Astrocyte of the spinal cord (primary cell): Measurements from ENCODE around the gene PGM1.
A peak's percentile ranks its signal among the peaks of the same experiment; 100 is the strongest.

Source experiments
- DNase-seq: peaks from one replicate; pipeline ENCODE4 v3.0.0; 2011; ENCODE audit warnings: low read depth, low spot score
- H3K4me3 ChIP-seq: 2 replicates; pipeline ENCODE4 v1.5.1; 2011; ENCODE audit warnings: low read depth, mild to moderate bottlenecking, low read length, moderate library complexity
- in situ Hi-C: cut with HindIII; loops from 2 replicates; pipeline ENCODE4 v1.10.0; 2017; ENCODE audit warnings: low sequenced_read_pairs
- TF ChIP-seq, protein P1 (sequence below): IDR thresholded peaks from 2 replicates; pipeline ENCODE4 v1.5.1; 2012; ENCODE audit warnings: low read depth, mild to moderate bottlenecking, low read length, inconsistent platforms

PGM1 gene

DNA sequence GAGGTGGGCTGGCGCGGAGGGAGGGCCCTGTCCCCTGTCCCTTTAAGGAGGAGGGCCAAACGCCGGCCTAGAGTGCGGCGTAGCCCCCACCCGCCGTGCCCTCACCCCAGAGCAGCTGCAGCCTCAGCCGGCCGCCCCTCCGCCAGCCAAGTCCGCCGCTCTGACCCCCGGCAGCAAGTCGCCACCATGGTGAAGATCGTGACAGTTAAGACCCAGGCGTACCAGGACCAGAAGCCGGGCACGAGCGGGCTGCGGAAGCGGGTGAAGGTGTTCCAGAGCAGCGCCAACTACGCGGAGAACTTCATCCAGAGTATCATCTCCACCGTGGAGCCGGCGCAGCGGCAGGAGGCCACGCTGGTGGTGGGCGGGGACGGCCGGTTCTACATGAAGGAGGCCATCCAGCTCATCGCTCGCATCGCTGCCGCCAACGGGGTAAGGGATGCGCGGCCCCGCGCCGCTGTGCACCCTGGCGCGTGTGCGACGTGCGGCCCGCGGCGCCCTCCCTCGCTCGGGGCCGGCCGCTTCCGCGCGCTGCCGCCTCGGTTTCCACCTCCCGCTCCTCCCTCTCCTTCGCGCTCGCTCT, at the start of gene PGM1:
PGM1 (plus strand) TSS at position 109 of the 583 bp plus-strand sequence; CDS start at position 187, 78 bp downstream.
- H3K4me3 ChIP-seq, result peak within 1 kb of the TSS; percentile 71
- TF ChIP-seq, protein P1, sequence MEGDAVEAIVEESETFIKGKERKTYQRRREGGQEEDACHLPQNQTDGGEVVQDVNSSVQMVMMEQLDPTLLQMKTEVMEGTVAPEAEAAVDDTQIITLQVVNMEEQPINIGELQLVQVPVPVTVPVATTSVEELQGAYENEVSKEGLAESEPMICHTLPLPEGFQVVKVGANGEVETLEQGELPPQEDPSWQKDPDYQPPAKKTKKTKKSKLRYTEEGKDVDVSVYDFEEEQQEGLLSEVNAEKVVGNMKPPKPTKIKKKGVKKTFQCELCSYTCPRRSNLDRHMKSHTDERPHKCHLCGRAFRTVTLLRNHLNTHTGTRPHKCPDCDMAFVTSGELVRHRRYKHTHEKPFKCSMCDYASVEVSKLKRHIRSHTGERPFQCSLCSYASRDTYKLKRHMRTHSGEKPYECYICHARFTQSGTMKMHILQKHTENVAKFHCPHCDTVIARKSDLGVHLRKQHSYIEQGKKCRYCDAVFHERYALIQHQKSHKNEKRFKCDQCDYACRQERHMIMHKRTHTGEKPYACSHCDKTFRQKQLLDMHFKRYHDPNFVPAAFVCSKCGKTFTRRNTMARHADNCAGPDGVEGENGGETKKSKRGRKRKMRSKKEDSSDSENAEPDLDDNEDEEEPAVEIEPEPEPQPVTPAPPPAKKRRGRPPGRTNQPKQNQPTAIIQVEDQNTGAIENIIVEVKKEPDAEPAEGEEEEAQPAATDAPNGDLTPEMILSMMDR, result no peak
- DNase-seq, result peak; percentile 69
- in situ Hi-C loops, result no loop called here

DNA sequence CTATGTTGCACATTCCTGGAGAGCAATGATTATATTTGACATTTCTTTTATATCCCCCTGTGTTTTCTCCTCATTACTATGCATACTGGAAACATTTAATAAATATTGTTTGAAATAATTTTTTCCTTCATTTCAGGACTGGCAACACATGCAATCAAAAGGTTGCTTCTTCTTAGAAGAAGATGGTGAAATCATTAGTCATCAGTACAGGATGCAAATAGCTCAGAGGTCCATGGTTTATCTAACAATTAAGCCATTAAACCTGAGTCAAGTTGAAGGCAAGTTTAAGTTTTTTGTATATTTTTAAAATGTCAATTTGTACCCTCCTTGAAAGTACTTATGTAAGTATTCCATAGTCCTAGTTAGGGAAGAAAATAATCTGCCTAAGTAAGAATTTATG, 47.4 kb upstream of the PGM1 start:
- in situ Hi-C loops, result no loop called here
- TF ChIP-seq, protein P1, result no peak
- no peak for DNase-seq
- no peak overlapping the region for H3K4me3 ChIP-seq

DNA sequence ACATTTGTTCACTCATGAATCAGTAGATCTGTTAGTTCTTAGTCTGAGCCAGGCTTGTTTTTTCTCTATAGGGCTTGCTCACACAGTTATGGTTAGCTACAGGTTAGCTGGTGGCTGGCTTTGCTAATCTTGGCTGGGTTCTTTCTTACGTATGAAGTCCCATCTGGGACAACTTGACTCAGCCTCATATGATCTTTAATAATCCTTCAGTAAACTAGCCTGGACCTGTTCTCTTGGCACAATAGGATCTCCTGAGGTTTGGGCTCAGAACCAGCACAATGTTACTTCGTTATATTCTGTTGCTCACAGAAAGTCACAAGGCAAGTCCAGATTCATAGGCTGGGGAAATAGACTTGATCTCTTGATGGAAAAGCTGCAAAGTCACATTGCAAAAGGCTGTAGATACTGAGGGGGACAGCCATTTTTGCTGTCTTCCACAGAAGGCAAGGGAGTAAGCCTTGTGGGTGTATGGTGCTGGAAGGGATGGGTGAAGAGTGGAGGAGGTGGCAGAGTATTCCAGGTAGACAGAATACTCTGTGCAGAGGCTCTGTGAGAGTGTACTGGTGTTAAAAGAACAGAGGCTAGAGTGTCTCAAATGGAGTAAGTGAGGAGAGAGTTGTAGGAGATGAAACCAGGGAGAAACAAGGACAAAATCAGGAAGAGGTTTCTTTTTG, 45.5 kb upstream of the PGM1 start:
- TF ChIP-seq, protein P1, result no peak
- in situ Hi-C loops, result no loop called here
- no peak for DNase-seq
- H3K4me3 ChIP-seq, result no peak overlapping the region

DNA sequence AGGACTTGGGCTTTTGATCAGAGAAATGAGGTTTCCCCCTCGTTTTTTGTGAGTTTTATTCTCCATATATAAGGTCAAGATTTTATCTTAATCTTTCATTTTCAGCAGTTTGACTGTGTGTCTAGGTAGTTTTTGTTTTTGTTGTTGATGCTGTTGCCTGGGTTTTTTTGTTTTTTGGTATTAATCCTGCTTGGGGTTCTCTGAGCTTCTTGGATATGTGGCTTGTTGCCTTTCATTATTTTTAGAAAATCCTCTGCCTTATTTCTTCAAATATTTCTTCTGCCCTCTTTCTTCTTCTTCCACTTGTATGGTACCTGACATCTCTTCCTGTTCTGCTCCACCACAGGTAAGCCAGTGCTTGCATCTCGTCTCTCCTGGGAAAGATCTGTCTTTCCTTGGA, 44.9 kb upstream of the PGM1 start:
- TF ChIP-seq, protein P1, result no peak
- DNase-seq, result no peak
- H3K4me3 ChIP-seq, result no peak overlapping the region
- in situ Hi-C loops, result no loop called here

DNA sequence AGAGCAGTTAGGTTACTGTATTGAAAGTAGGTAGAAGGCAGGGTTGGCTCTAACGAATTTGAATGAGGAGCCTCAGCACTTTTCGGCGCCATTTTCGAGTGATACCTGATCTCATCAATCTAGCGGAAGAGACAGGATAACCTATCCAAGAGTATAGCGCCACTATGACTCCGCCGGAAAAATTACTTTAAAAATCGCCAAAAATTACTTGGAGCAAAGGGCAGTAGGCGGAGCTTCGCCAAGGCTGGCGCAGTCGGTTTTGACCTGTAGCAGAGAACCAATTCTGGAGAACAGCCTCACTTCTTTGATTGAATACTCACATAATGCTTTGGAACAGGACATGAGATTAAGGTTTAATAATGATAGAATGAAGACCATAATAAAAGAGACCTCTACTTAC, 44.3 kb upstream of the PGM1 start:
- TF ChIP-seq, protein P1, result no peak
- DNase-seq, result no peak
- in situ Hi-C loops, result no loop called here

DNA sequence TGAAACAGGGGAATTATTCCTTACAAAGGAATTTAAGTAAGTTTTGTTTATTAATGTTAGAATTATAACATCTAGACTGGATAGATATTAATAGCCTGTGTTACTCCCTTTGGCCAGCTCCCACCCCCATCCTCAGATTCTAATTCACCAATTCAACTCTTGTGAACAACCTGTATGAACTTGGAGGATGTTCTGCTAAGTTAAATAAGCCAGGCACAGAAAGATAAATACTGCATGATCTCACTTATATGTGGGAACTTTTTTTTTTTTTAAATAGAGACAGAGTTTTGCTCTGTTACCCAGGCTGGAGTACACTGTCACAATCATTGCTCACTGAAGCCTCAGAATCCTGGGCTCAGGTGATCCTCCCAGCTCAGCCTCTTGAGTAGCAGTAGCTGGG, 37.7 kb upstream of the PGM1 start:
- no peak overlapping the region for H3K4me3 ChIP-seq
- no peak for DNase-seq
- TF ChIP-seq, protein P1, result no peak
- in situ Hi-C loops, result no loop called here

More for the DNA sequence above, 44.3 kb upstream of the PGM1 start:
- no peak overlapping the region for H3K4me3 ChIP-seq
